Brain microvascular endothelial cell (primary cell): ENCODE results near the gene TULP4.
"Not testable (repeated sequence)": the region's sequence is repeated elsewhere in the genome, so short reads cannot be mapped to it uniquely, and the experiment has no call there.

Experiments used
- DNase-seq: peaks from one replicate; pipeline ENCODE4 v3.0.0-alpha.2; 2020
- H3K27ac ChIP-seq: fragments of 250-450 bp; sonication (Bioruptor Pico); 2 replicates; pipeline ENCODE4 v1.5.1; 2020; ENCODE audit warnings: mild to moderate bottlenecking, moderate library complexity
- H3K27me3 ChIP-seq: fragments of 250-450 bp; sonication (Bioruptor Pico); replicated peaks from 2 replicates; pipeline ENCODE4 v1.5.1; 2020; ENCODE audit warnings: mild to moderate bottlenecking
- H3K36me3 ChIP-seq: fragments of 250-450 bp; sonication (Bioruptor Pico); replicated peaks from 2 replicates; pipeline ENCODE4 v1.5.1; 2020; ENCODE audit warnings: mild to moderate bottlenecking
- H3K4me3 ChIP-seq: 2 replicates; pipeline ENCODE4 v1.5.1; 2011; ENCODE audit warnings: low read depth, mild to moderate bottlenecking, control low read depth, low read length, moderate library complexity
- in situ Hi-C: cut with HindIII; loops from 2 replicates; pipeline ENCODE4 v1.10.0; 2017; ENCODE audit warnings: low sequenced_read_pairs, low pct_ligation_motif_present
- TF ChIP-seq, protein P1 (sequence below): IDR thresholded peaks from 2 replicates; pipeline ENCODE4 v1.5.1; 2011; ENCODE audit warnings: low read depth, mild to moderate bottlenecking, moderate library complexity, low read length, control low read depth, inconsistent platforms; ENCODE audit errors: missing control alignments

The TULP4 gene

DNA sequence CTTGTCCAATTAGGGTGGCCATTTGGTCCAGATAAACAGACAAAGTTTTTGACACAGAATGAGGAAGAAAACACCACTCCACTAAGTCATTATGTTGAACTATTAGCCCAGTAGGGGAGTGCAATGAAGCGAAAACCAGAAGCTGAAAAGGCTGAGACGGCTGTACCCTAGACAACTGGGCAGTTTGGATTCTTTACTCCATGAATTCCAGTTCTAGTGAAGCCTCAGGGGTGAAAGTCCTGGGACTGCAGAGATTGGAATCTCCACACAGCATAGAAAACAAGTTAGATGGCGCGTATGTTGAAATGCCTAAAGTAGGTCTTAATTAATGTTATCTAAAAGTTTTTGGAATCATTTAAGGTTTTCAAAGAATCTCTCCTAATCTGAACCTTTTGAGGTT is 10.7 kb upstream of the TULP4 start:
- H3K27ac ChIP-seq, H3K27me3 ChIP-seq, DNase-seq, H3K4me3 ChIP-seq, H3K36me3 ChIP-seq, in situ Hi-C loops: not testable (repeated sequence)

DNA sequence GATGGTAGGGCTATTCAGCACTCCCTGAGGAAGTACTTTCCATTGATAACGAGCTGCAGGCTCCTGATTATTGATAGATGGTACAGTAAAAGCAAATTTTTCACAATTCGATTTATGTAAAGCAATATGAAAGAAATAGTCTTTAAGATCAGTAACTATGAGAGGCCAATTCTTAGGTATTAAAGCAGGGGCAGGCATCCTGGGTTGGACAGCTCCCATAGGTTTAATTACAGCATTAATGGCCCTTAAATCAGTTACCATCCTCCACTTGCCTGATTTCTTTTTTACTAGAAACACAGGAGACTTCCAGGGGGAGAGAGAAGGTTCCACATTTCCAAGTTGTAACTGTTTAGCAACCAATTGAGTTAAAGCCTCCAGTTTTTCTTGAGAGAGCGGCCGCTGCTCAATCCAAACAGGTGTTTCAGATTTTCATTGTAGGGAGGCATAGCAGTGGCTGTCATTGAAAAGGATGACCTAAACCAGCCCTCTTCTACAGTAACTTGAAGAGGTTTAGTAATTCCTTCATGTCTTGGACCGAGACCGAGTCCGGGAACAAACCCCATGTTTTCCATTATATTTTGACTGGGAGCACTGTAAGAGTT is 10.0 kb upstream of the TULP4 start:
- H3K27ac ChIP-seq, in situ Hi-C loops, H3K4me3 ChIP-seq, H3K27me3 ChIP-seq, DNase-seq, H3K36me3 ChIP-seq: not testable (repeated sequence)

DNA sequence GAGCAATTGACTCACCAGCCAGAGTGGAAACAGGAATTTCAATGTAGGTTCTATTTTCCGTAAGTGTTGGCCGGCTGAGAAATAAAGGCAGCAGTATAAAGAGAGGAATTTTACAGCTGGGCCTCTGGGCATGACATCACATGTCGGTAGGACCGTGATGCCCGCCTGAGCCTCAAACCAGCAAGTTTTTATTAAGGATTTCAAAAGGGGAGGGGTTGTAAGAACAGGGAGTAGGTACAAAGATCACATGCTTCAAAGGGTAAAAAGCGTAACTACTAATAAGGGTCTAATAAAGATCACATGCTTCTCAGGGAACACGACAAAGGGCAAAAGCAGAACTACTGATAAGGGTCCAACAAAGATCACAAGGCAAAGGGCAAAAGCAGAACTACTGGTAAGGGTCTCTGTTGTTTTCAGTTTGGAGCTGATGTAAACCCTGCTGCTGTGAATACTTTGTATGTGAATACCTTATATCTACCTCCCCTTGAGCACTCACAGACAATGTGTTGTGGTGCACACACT is 9.0 kb upstream of the TULP4 start:
- in situ Hi-C loops, result no loop called here

DNA sequence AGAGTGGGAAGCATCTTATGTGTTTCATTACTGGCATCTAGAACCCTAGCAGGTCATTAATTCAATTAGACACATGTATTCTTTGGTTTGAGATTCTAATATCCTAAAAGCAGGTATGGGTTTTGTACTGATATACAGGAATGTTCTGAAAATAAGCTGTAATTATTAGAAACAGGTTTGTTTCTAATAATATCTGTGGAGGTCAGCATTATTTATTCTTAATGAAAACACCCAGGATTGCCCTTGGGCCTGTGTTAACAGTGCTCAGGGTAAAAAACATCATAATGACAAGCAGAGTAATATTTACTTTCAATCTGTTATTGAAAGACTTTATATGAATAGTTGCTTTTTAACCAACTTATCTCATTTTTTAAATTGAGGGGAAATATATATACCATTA is 8.0 kb upstream of the TULP4 start:
- H3K4me3 ChIP-seq, result no peak overlapping the region
- no peaks in the 10 kb centered on the region for H3K36me3 ChIP-seq
- in situ Hi-C loops, result no loop called here
- no peaks in the 10 kb centered on the region for H3K27me3 ChIP-seq
- TF ChIP-seq, protein P1, sequence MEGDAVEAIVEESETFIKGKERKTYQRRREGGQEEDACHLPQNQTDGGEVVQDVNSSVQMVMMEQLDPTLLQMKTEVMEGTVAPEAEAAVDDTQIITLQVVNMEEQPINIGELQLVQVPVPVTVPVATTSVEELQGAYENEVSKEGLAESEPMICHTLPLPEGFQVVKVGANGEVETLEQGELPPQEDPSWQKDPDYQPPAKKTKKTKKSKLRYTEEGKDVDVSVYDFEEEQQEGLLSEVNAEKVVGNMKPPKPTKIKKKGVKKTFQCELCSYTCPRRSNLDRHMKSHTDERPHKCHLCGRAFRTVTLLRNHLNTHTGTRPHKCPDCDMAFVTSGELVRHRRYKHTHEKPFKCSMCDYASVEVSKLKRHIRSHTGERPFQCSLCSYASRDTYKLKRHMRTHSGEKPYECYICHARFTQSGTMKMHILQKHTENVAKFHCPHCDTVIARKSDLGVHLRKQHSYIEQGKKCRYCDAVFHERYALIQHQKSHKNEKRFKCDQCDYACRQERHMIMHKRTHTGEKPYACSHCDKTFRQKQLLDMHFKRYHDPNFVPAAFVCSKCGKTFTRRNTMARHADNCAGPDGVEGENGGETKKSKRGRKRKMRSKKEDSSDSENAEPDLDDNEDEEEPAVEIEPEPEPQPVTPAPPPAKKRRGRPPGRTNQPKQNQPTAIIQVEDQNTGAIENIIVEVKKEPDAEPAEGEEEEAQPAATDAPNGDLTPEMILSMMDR, result no peak
- no peak for DNase-seq
- H3K27ac ChIP-seq, result no peak overlapping the region

More for the DNA sequence above, 9.0 kb upstream of the TULP4 start:
- H3K36me3 ChIP-seq, result no peaks in the 10 kb centered on the region
- TF ChIP-seq, protein P1, result no peak
- H3K4me3 ChIP-seq, result no peak overlapping the region
- H3K27ac ChIP-seq, result no peak overlapping the region
- no peaks in the 10 kb centered on the region for H3K27me3 ChIP-seq
- no peak for DNase-seq

DNA sequence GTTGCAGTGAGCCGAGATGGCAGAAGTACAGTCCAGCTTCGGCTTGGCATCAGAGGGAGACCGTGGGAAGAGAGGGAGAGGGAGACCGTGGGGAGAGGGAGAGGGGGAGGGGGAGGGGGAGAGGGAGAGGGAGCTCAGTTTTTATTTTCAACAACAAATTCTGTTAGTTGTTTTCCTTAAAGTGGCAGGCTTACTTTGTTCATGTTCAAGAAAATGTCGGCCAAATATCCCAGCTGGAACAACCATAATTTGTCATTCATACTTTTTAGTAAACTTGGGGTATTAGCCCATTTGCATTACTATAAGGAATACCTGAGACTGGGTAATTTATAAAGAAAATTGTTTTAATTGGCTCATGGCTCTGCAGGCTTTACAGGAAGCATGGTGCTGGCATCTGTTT is 2.5 kb upstream of the TULP4 start:
- TF ChIP-seq, protein P1, result no peak
- Histone ChIP-seq H3K27me3 (no peaks in the 10 kb centered on the region), H3K4me3 (no peak overlapping the region), H3K36me3 (peaks cover 2% of the 10 kb centered on the region), H3K27ac (no peak overlapping the region)
- DNase-seq, result no peak
- in situ Hi-C loops, result no loop called here

DNA sequence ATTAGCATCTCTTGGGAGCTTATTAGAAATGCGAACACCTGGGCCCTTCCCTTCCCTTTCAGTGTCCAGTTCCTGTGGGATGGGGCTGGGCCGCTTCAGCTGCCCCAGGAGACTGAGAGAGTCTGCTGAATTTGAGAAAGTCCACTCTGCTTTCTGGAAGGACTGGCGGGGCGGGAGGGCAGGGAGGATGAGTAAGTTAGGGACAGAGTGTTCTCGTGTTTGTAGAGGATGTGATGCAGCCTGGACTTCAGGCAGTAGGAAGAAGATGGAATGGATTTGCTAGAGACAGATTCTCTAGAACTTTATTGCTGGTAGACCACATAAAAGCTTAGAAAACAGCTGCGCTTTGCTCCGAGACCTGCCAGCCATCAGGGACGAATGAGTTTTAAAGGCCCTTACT is 1.1 kb upstream of the TULP4 start:
- peaks cover 2% of the 10 kb centered on the region for H3K36me3 ChIP-seq
- no peaks in the 10 kb centered on the region for H3K27me3 ChIP-seq
- H3K27ac ChIP-seq, result no peak overlapping the region
- DNase-seq, result no peak
- no peak overlapping the region for H3K4me3 ChIP-seq
- TF ChIP-seq, protein P1, result no peak
- in situ Hi-C loops, result no loop called here

DNA sequence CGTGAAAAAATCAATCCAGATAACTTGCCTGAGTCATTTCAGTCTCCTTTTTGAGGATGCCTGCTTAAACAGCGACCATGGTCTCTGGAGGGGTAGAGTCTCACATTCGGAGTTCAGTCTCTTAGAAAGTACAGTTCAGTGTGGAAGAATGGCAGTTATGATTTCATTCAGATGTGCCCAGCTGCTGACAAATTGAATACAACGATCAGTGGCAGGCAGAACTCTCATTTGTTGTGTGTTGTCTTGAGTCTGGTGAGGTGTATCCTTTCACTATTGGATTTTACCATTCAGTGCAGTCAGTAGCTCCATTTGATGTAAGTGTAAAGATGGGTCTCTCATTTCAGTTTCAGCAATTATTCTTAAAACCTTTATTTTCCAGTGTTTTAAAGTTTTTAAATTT is 639 bp upstream of the TULP4 start:
- in situ Hi-C loops, result no loop called here
- TF ChIP-seq, protein P1, result no peak
- Histone ChIP-seq H3K27ac (no peak overlapping the region), H3K4me3 (no peak overlapping the region), H3K36me3 (peaks cover 2% of the 10 kb centered on the region), H3K27me3 (no peaks in the 10 kb centered on the region)
- no peak for DNase-seq
